Neural cell (in vitro differentiated cells): ENCODE measurements around the gene ANO3. TPM values are rescaled to one million over a fixed set of nuclear protein-coding genes. Genes with fewer than 3 reads are reported as not detected.

Experiments
- H2AFZ ChIP-seq: fragments of 200-600, 300-800 bp; sonication (generic), shearing (Covaris generic); 2 replicates; pipeline ENCODE4 v1.6.0; 2014; ENCODE audit warnings: low read depth, mild to moderate bottlenecking, antibody characterized with exemption, low read length, moderate library complexity
- H3F3A ChIP-seq: fragments of 200-600 bp; shearing (Covaris generic); 2 replicates; pipeline ENCODE4 v1.6.1; 2016; ENCODE audit warnings: mild to moderate bottlenecking, moderate library complexity, mixed read lengths, antibody characterized with exemption, low read length; ENCODE audit not compliant: insufficient read depth, poor library complexity, severe bottlenecking
- H3K27ac ChIP-seq: fragments of 200-600, 300-800 bp; sonication (generic), shearing (Covaris generic); 2 replicates; pipeline ENCODE4 v1.5.1; 2014; ENCODE audit warnings: mild to moderate bottlenecking, low read length, moderate library complexity
- H3K27me3 ChIP-seq: fragments of 300-800, 200-600 bp; sonication (generic), shearing (Covaris generic); 2 replicates; pipeline ENCODE4 v1.6.0; 2014; ENCODE audit warnings: mild to moderate bottlenecking, low read depth, low read length, moderate library complexity; ENCODE audit not compliant: insufficient read depth
- H3K36me3 ChIP-seq: fragments of 300-800, 200-600 bp; sonication (generic), shearing (Covaris generic); 2 replicates; pipeline ENCODE4 v1.5.1; 2014; ENCODE audit warnings: mild to moderate bottlenecking, antibody characterized with exemption, low read length, moderate library complexity; ENCODE audit not compliant: insufficient read depth
- H3K4me2 ChIP-seq: fragments of 300-800, 200-600 bp; sonication (generic), shearing (Covaris generic); 2 replicates; pipeline ENCODE4 v1.6.0; 2014; ENCODE audit warnings: mild to moderate bottlenecking, low read length
- H3K4me3 ChIP-seq: fragments of 300-800, 200-600 bp; sonication (generic), shearing (Covaris generic); 2 replicates; pipeline ENCODE4 v1.5.1; 2014; ENCODE audit warnings: mild to moderate bottlenecking, low read length, moderate library complexity
- H3K79me2 ChIP-seq: fragments of 200-600 bp; shearing (Covaris generic); replicated peaks from 2 replicates; pipeline ENCODE4 v1.6.0; 2014; ENCODE audit warnings: mild to moderate bottlenecking, low read length, moderate library complexity; ENCODE audit not compliant: insufficient read depth
- H3K9ac ChIP-seq: fragments of 300-800, 200-600 bp; sonication (generic), shearing (Covaris generic); 2 replicates; pipeline ENCODE4 v1.6.1; 2016; ENCODE audit warnings: mild to moderate bottlenecking, low read length, mixed read lengths
- H3K9me2 ChIP-seq: fragments of 200-600 bp; shearing (Covaris generic); 2 replicates; pipeline ENCODE4 v1.6.1; 2016; ENCODE audit warnings: mild to moderate bottlenecking, low read length, mixed read lengths; ENCODE audit not compliant: insufficient read depth
- H3K9me3 ChIP-seq: fragments of 200-600, 300-800 bp; sonication (generic), shearing (Covaris generic); 2 replicates; pipeline ENCODE4 v1.6.1; 2016; ENCODE audit warnings: mild to moderate bottlenecking, mixed run types, low read length, moderate library complexity, mixed read lengths
- H4K20me1 ChIP-seq: fragments of 200-600 bp; shearing (Covaris generic); 2 replicates; pipeline ENCODE4 v1.6.1; 2016; ENCODE audit warnings: mild to moderate bottlenecking, mixed run types; ENCODE audit not compliant: insufficient read depth
- EP300 ChIP-seq: fragments of 450-650 bp; conservative IDR thresholded peaks from 2 replicates; pipeline ENCODE4 v1.6.1; 2014; ENCODE audit warnings: antibody characterized with exemption, mild to moderate bottlenecking, moderate library complexity; ENCODE audit not compliant: poor library complexity, severe bottlenecking
- EZH2 ChIP-seq: fragments of 200-600, 300-800 bp; shearing (Covaris generic), sonication (generic); IDR thresholded peaks from 2 replicates; pipeline ENCODE4 v1.6.1; 2014; ENCODE audit warnings: antibody characterized with exemption, low read length, borderline replicate concordance, mild to moderate bottlenecking; ENCODE audit not compliant: insufficient read depth, poor library complexity, severe bottlenecking
- MXI1 ChIP-seq: fragments of 450-650 bp; conservative IDR thresholded peaks from 2 replicates; pipeline ENCODE4 v1.6.1; 2014; ENCODE audit warnings: antibody characterized with exemption, mild to moderate bottlenecking; ENCODE audit not compliant: poor library complexity, severe bottlenecking
- POLR2AphosphoS5 ChIP-seq: IDR thresholded peaks from 2 replicates; pipeline ENCODE4 v1.6.1; 2012
- RAD21 ChIP-seq: fragments of 450-650 bp; conservative IDR thresholded peaks from 2 replicates; pipeline ENCODE4 v1.6.1; 2014; ENCODE audit warnings: antibody characterized with exemption, mild to moderate bottlenecking, moderate library complexity
- REST ChIP-seq: IDR thresholded peaks from 2 replicates; pipeline ENCODE4 v1.6.1; 2012; ENCODE audit warnings: borderline replicate concordance
- SMC3 ChIP-seq: fragments of 450-650 bp; conservative IDR thresholded peaks from 2 replicates; pipeline ENCODE4 v1.6.1; 2014; ENCODE audit warnings: antibody characterized with exemption, mild to moderate bottlenecking, moderate library complexity; ENCODE audit not compliant: poor library complexity
- TAF1 ChIP-seq: IDR thresholded peaks from 2 replicates; pipeline ENCODE4 v1.6.1; 2012; ENCODE audit warnings: low read depth
- polyA plus RNA-seq: library from polyadenylated mRNA; depleted of rRNA; stranded (reverse); fragments of >200 nt; gene quantifications from 2 replicates; pipeline ENCODE4 v1.2.3, GENCODE V29; 2014
- TF ChIP-seq, protein P1 (sequence below): fragments of 450-650 bp; IDR thresholded peaks from 2 replicates; pipeline ENCODE4 v1.5.1; 2014; ENCODE audit warnings: antibody characterized with exemption, mild to moderate bottlenecking, moderate library complexity; ENCODE audit not compliant: poor library complexity, severe bottlenecking

Gene ANO3
- polyA plus RNA-seq, 1 donor from 2014 or later: not detected

DNA sequence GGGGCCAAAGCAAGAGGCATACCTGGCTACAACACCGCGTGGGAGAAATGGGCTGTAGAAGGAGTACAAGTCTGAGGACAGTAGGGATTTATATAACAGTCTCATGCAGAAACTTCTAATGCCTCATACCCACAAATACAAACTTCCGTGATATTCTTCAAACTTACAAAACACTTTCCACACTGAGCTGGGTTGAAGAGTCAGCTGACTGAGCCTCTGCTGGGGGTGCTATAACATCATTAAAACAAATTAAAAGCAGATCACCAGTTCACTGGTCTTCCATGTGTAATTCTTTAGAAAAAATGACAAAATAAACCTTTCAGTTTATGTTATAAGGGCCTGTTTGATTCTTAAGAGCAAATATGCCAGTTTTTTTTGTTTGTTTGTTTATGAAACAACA is 148.1 kb downstream of the ANO3 start:
- Histone ChIP-seq H2AFZ (no peak overlapping the region), H3K4me2 (no peak overlapping the region), H3K79me2 (no peaks in the 10 kb centered on the region), H3K27ac (no peak overlapping the region), H4K20me1 (no peaks in the 10 kb centered on the region), H3K9ac (no peak overlapping the region), H3K27me3 (no peaks in the 10 kb centered on the region), H3K9me2 (no peaks in the 10 kb centered on the region), H3K36me3 (no peaks in the 10 kb centered on the region), H3K4me3 (no peak overlapping the region), H3F3A (no peaks in the 10 kb centered on the region), H3K9me3 (no peaks in the 10 kb centered on the region)
- TF ChIP-seq, protein P1, sequence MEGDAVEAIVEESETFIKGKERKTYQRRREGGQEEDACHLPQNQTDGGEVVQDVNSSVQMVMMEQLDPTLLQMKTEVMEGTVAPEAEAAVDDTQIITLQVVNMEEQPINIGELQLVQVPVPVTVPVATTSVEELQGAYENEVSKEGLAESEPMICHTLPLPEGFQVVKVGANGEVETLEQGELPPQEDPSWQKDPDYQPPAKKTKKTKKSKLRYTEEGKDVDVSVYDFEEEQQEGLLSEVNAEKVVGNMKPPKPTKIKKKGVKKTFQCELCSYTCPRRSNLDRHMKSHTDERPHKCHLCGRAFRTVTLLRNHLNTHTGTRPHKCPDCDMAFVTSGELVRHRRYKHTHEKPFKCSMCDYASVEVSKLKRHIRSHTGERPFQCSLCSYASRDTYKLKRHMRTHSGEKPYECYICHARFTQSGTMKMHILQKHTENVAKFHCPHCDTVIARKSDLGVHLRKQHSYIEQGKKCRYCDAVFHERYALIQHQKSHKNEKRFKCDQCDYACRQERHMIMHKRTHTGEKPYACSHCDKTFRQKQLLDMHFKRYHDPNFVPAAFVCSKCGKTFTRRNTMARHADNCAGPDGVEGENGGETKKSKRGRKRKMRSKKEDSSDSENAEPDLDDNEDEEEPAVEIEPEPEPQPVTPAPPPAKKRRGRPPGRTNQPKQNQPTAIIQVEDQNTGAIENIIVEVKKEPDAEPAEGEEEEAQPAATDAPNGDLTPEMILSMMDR: no peak
- no peak for TF ChIP-seq RAD21

DNA sequence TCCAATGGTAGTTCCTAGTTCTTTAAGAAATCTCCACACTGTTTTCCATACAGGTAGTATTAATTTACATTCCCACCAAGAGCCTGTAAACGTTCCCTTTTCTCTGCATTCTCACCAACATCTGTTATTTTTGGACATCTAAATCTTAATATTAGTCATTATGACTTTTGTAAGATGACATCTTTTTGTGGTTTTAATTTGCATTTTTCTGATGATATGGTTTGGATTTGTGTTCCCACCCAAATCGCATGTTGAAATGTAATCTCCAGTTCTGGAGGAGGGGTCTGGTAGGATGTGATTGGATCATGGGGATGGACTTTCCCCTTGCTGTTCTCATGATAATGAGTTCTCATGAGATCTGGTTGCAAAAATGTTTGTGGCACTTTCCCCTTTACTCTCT is 151.2 kb downstream of the ANO3 start:
- no peak for TF ChIP-seq POLR2AphosphoS5
- TF ChIP-seq REST: no peak
- no peak for TF ChIP-seq EZH2
- TF ChIP-seq EP300: no peak
- TF ChIP-seq RAD21: no peak
- no peak for TF ChIP-seq SMC3
- no peak for TF ChIP-seq TAF1
- TF ChIP-seq MXI1: no peak
- TF ChIP-seq, protein P1: no peak
- Histone ChIP-seq H3K9ac (no peak overlapping the region), H3K79me2 (no peaks in the 10 kb centered on the region), H3K27me3 (no peaks in the 10 kb centered on the region), H3K36me3 (no peaks in the 10 kb centered on the region), H2AFZ (no peak overlapping the region), H3F3A (no peaks in the 10 kb centered on the region), H3K4me2 (no peak overlapping the region), H4K20me1 (no peaks in the 10 kb centered on the region), H3K27ac (no peak overlapping the region), H3K4me3 (no peak overlapping the region), H3K9me2 (no peaks in the 10 kb centered on the region), H3K9me3 (no peaks in the 10 kb centered on the region)
